SHP77 (cell line): Measurements from ENCODE around the gene CHST3.
"Not testable (repeated sequence)": the region's sequence is repeated elsewhere in the genome, so short reads cannot be mapped to it uniquely, and the experiment has no call there.

ENCODE experiments used
- DNase-seq, 2 experiments: peaks; one replicate each; lab custom pipeline; 2025; lab: John Stamatoyannopoulos, UW

CHST3 gene

GRCh38 chr10:72030762-72031543 is 66.8 kb downstream of the CHST3 start:
- DNase-seq = no peak

- DNase-seq = no peak
Observed at GRCh38 chr10:72031706-72032105, 67.5 kb downstream of the CHST3 start.

- DNase-seq = not testable (repeated sequence)
Observed at GRCh38 chr10:72032409-72033162, 68.4 kb downstream of the CHST3 start.

- DNase-seq = no peak
Observed at GRCh38 chr10:72034040-72034499, 69.9 kb downstream of the CHST3 start.

GRCh38 chr10:72034761-72035160 is 70.6 kb downstream of the CHST3 start:
- DNase-seq = no peak

GRCh38 chr10:72035252-72035887 is 71.2 kb downstream of the CHST3 start:
- DNase-seq = no peak

- DNase-seq = no peak
Observed at GRCh38 chr10:72037266-72037665, 73.1 kb downstream of the CHST3 start.

GRCh38 chr10:72037811-72038210 is 73.6 kb downstream of the CHST3 start:
- no peak for DNase-seq

GRCh38 chr10:72038458-72039001 is 74.3 kb downstream of the CHST3 start:
- no peak for DNase-seq

- DNase-seq = no peak
Observed at GRCh38 chr10:72039377-72039776, 75.2 kb downstream of the CHST3 start.

GRCh38 chr10:72041491-72041890 is 77.3 kb downstream of the CHST3 start:
- no peak for DNase-seq

- no peak for DNase-seq
Observed at GRCh38 chr10:72043016-72043834, 79.0 kb downstream of the CHST3 start.

GRCh38 chr10:72044417-72045041 is 80.3 kb downstream of the CHST3 start:
- peak; percentile 10 to 12 for DNase-seq

- DNase-seq = no peak
Observed at GRCh38 chr10:72045586-72045985, 81.4 kb downstream of the CHST3 start.

- peak; percentile 52 to 67 for DNase-seq
Observed at GRCh38 chr10:72048450-72049124, 84.4 kb downstream of the CHST3 start.

- no peak for DNase-seq
Observed at GRCh38 chr10:72049472-72049871, 85.3 kb downstream of the CHST3 start.

- DNase-seq = no peak
Observed at GRCh38 chr10:72049969-72050781, 86.0 kb downstream of the CHST3 start.

GRCh38 chr10:72050873-72051272 is 86.7 kb downstream of the CHST3 start:
- no peak for DNase-seq

- no peak for DNase-seq
Observed at GRCh38 chr10:72053690-72054089, 89.5 kb downstream of the CHST3 start.

GRCh38 chr10:72056113-72056512 is 91.9 kb downstream of the CHST3 start:
- DNase-seq = no peak
